Measurements from ENCODE around the gene MT1M. TPM values are rescaled to one million over a fixed set of nuclear protein-coding genes. Genes with fewer than 3 reads are reported as not detected.

The MT1M gene
- total and polyA plus RNA-seq, 2 donors (not counting 1 experiment from before 2014, with no cell fraction given): 8.5 to 58.8 TPM

GRCh38 chr16:56631832-56632155 lies 665 bp upstream of the MT1M start:
- H2AFZ ChIP-seq (ENCODE audit: low read length): peak overlapping the region; percentile 91

DNA sequence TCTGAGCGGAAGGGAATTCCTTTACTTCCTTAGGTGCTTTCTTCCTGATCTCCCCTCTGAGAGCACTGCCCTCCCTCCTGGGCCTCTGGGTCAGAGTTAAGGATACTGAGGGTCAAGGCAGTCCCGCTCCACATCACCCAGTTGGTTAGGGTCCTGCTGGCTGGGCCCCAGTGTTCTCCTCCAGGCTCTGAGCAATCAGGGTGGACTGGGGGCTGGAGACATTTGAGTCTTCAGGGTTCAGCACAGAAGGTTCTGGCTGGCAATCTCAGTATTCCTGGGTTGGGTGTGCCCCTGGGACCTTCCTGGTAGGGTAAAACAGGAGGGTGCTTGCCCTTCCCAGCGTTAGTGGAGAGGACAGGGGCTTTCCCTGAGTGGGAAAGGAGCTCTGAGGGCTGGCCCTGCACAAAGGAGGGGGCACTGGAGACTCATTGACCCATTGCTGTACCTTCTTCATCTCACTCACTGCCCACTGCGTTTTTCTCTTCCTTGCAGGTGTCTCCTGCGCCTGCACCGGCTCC lies 448 bp downstream of the MT1M start:
- Histone ChIP-seq H3K27me3 (ENCODE audit: control insufficient read depth, insufficient read depth, low read length) (peaks cover 3% of the 10 kb centered on the region), H3K4me2 (ENCODE audit: extremely low read depth, insufficient read depth, low read length) (peak overlapping the region; percentile 77), H3K9ac (ENCODE audit: insufficient read depth, low read length) (peak overlapping the region; percentile 26), H4K20me1 (ENCODE audit: control insufficient read depth, extremely low read depth, insufficient read depth, low read length) (no peaks in the 10 kb centered on the region), H3K36me3 (ENCODE audit: control insufficient read depth, insufficient read depth, low read length) (no peaks in the 10 kb centered on the region), H3K27ac (ENCODE audit: insufficient read depth, low read length) (no peak overlapping the region), H3K79me2 (ENCODE audit: control insufficient read depth, insufficient read depth, low read length) (no peaks in the 10 kb centered on the region), H3K4me3 (replicated peaks in 1 of 4; ENCODE audit: control extremely low read depth in 1 of 4, insufficient read depth in 1 of 4, low read depth in 3 of 4, low read length in 4 of 4) (peak overlapping the region; percentile 32 to 58 (median 41)), H3K4me1 (ENCODE audit: control insufficient read depth, extremely low read depth, insufficient read depth, low read length) (peaks cover 2% of the 10 kb centered on the region), H3K9me3 (ENCODE audit: control insufficient read depth, insufficient read depth, low read depth, low read length) (no peaks in the 10 kb centered on the region), H2AFZ (ENCODE audit: low read length) (peak overlapping the region; percentile 91)
- no peak for TF ChIP-seq EZH2 (IDR thresholded peaks at IDR 0.05; ENCODE audit: low read length, missing control alignments)
- TF ChIP-seq, protein P1, sequence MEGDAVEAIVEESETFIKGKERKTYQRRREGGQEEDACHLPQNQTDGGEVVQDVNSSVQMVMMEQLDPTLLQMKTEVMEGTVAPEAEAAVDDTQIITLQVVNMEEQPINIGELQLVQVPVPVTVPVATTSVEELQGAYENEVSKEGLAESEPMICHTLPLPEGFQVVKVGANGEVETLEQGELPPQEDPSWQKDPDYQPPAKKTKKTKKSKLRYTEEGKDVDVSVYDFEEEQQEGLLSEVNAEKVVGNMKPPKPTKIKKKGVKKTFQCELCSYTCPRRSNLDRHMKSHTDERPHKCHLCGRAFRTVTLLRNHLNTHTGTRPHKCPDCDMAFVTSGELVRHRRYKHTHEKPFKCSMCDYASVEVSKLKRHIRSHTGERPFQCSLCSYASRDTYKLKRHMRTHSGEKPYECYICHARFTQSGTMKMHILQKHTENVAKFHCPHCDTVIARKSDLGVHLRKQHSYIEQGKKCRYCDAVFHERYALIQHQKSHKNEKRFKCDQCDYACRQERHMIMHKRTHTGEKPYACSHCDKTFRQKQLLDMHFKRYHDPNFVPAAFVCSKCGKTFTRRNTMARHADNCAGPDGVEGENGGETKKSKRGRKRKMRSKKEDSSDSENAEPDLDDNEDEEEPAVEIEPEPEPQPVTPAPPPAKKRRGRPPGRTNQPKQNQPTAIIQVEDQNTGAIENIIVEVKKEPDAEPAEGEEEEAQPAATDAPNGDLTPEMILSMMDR (conservative IDR thresholded peaks at IDR 0.05 in 1 of 2, IDR thresholded peaks at IDR 0.05 in 1 of 2; ENCODE audit: low read depth in 1 of 2, low read length in 2 of 2): no peak
- no peak for DNase-seq (ENCODE audit: low read depth in 2 of 2)

More at GRCh38 chr16:56631832-56632155, 665 bp upstream of the MT1M start:
- Histone ChIP-seq H3K79me2 (ENCODE audit: control insufficient read depth, insufficient read depth, low read length) (no peaks in the 10 kb centered on the region), H3K27me3 (ENCODE audit: control insufficient read depth, insufficient read depth, low read length) (no peaks in the 10 kb centered on the region), H3K9ac (ENCODE audit: insufficient read depth, low read length) (peak overlapping the region; percentile 26), H3K4me3 (replicated peaks in 1 of 4; ENCODE audit: control extremely low read depth in 1 of 4, insufficient read depth in 1 of 4, low read depth in 3 of 4, low read length in 4 of 4) (peak overlapping the region in 3 of 4 experiments; percentile 32 to 58 (median 47)), H4K20me1 (ENCODE audit: control insufficient read depth, extremely low read depth, insufficient read depth, low read length) (no peaks in the 10 kb centered on the region), H3K4me2 (ENCODE audit: extremely low read depth, insufficient read depth, low read length) (peak overlapping the region; percentile 61), H3K9me3 (ENCODE audit: control insufficient read depth, insufficient read depth, low read depth, low read length) (no peaks in the 10 kb centered on the region), H3K27ac (ENCODE audit: insufficient read depth, low read length) (no peak overlapping the region), H3K4me1 (ENCODE audit: control insufficient read depth, extremely low read depth, insufficient read depth, low read length) (peaks cover 4% of the 10 kb centered on the region), H3K36me3 (ENCODE audit: control insufficient read depth, insufficient read depth, low read length) (no peaks in the 10 kb centered on the region)
- TF ChIP-seq, protein P1 (conservative IDR thresholded peaks at IDR 0.05 in 1 of 2, IDR thresholded peaks at IDR 0.05 in 1 of 2; ENCODE audit: low read depth in 1 of 2, low read length in 2 of 2): no peak
- TF ChIP-seq EZH2 (IDR thresholded peaks at IDR 0.05; ENCODE audit: low read length, missing control alignments): no peak
- no peak for DNase-seq (ENCODE audit: low read depth in 2 of 2)

DNA sequence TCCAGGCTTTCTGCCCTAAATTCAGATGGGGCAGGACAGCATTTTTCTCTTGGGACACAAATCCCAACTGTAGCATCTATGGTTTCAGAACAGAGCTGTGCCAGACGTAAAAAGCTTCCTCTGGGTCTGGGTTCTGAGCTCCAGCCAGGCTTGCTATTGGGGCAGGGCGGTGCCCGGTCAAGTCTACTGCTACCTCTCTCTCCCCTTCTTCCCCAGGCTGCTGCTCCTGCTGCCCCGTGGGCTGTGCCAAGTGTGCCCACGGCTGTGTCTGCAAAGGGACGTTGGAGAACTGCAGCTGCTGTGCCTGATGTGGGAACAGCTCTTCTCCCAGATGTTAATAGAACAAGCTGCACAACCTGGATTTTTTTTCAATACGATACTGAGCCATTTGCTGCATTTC lies 1.1 kb downstream of the MT1M start:
- Histone ChIP-seq H3K27ac (ENCODE audit: insufficient read depth, low read length) (no peak overlapping the region), H2AFZ (ENCODE audit: low read length) (no peak overlapping the region), H3K79me2 (ENCODE audit: control insufficient read depth, insufficient read depth, low read length) (no peaks in the 10 kb centered on the region), H3K9ac (ENCODE audit: insufficient read depth, low read length) (no peak overlapping the region), H3K4me2 (ENCODE audit: extremely low read depth, insufficient read depth, low read length) (no peak overlapping the region), H3K36me3 (ENCODE audit: control insufficient read depth, insufficient read depth, low read length) (no peaks in the 10 kb centered on the region), H4K20me1 (ENCODE audit: control insufficient read depth, extremely low read depth, insufficient read depth, low read length) (no peaks in the 10 kb centered on the region), H3K9me3 (ENCODE audit: control insufficient read depth, insufficient read depth, low read depth, low read length) (no peaks in the 10 kb centered on the region), H3K4me1 (ENCODE audit: control insufficient read depth, extremely low read depth, insufficient read depth, low read length) (peaks cover 2% of the 10 kb centered on the region), H3K27me3 (ENCODE audit: control insufficient read depth, insufficient read depth, low read length) (peaks cover 5% of the 10 kb centered on the region), H3K4me3 (replicated peaks in 1 of 4; ENCODE audit: control extremely low read depth in 1 of 4, insufficient read depth in 1 of 4, low read depth in 3 of 4, low read length in 4 of 4) (no peak overlapping the region)
- TF ChIP-seq, protein P1 (conservative IDR thresholded peaks at IDR 0.05 in 1 of 2, IDR thresholded peaks at IDR 0.05 in 1 of 2; ENCODE audit: low read depth in 1 of 2, low read length in 2 of 2): no peak
- TF ChIP-seq EZH2 (IDR thresholded peaks at IDR 0.05; ENCODE audit: low read length, missing control alignments): no peak
- no peak for DNase-seq (ENCODE audit: low read depth in 2 of 2)
